Activated CD4-positive, alpha-beta T cell treated with anti-CD3 and anti-CD28 coated beads for 48 hours (primary cell): ENCODE data around the gene USP2.

Experiments
- DNase-seq: peaks from one replicate; pipeline ENCODE4 v3.0.0-alpha.2; 2020

USP2 gene

GRCh38 chr11:119361941-119362725 is 19.4 kb downstream of the USP2 start:
- no peak for DNase-seq

GRCh38 chr11:119361056-119361787 is 20.3 kb downstream of the USP2 start:
- DNase-seq, result peak; percentile 82

- DNase-seq, result no peak
Observed at GRCh38 chr11:119359365-119360214, 21.9 kb downstream of the USP2 start.

GRCh38 chr11:119357074-119357473 is 24.4 kb downstream of the USP2 start:
- no peak for DNase-seq

GRCh38 chr11:119356349-119357031 is 25.0 kb downstream of the USP2 start:
- peak; percentile 82 for DNase-seq

- no peak for DNase-seq
Observed at GRCh38 chr11:119355091-119355843, 26.2 kb downstream of the USP2 start.

GRCh38 chr11:119352857-119353260 is 28.6 kb downstream of the USP2 start:
- no peak for DNase-seq

GRCh38 chr11:119351232-119351631 is 30.3 kb downstream of the USP2 start:
- no peak for DNase-seq

- DNase-seq, result no peak
Observed at GRCh38 chr11:119350302-119350701, 31.2 kb downstream of the USP2 start.

GRCh38 chr11:119347940-119348605 is 33.4 kb downstream of the USP2 start:
- DNase-seq, result no peak

GRCh38 chr11:119347242-119347641 is 34.2 kb downstream of the USP2 start:
- DNase-seq, result no peak

GRCh38 chr11:119346605-119347004 is 34.9 kb downstream of the USP2 start, which contains the start of gene MFRP:
Gene MFRP (minus strand): TSS chr11:119346705. CDS start chr11:119346513, 192 bp downstream.
- no peak for DNase-seq

- DNase-seq, result no peak
Observed at GRCh38 chr11:119345685-119346084, 35.8 kb downstream of the USP2 start.

- DNase-seq, result no peak
Observed at GRCh38 chr11:119344291-119345010, 37.0 kb downstream of the USP2 start.

- no peak for DNase-seq
Observed at GRCh38 chr11:119343726-119344125, 37.8 kb downstream of the USP2 start.

GRCh38 chr11:119342362-119343130 is 38.9 kb downstream of the USP2 start:
- no peak for DNase-seq

- DNase-seq, result no peak
Observed at GRCh38 chr11:119342023-119342300, 39.5 kb downstream of the USP2 start.

GRCh38 chr11:119341222-119342022 is 40.1 kb downstream of the USP2 start:
- no peak for DNase-seq
